Measurements from ENCODE around the gene SYTL2. TPM values are rescaled to one million over a fixed set of nuclear protein-coding genes. Genes with fewer than 3 reads are reported as not detected.
A peak's percentile ranks its signal among the peaks of the same experiment; 100 is the strongest.

Gene SYTL2
- total RNA-seq, 1 donor from 2014 or later = 24.6 TPM

- intact Hi-C loops (cut with DNase I) = no loop called here
- ATAC-seq (no peak), DNase-seq (ENCODE audit: low spot score) (no peak)
Measured at GRCh38 chr11:85828640-85828978, 17.7 kb upstream of the SYTL2 start.

- no peak for DNase-seq (ENCODE audit: low spot score)
- ATAC-seq = peak; percentile 15
- intact Hi-C loops (cut with DNase I) = no loop called here
Measured at GRCh38 chr11:85827748-85828639, 17.1 kb upstream of the SYTL2 start.

GRCh38 chr11:85826116-85826855 is 15.3 kb upstream of the SYTL2 start:
- intact Hi-C loops (cut with DNase I) = no loop called here
- ATAC-seq (peak; percentile 48), DNase-seq (ENCODE audit: low spot score) (no peak)

- ATAC-seq (no peak), DNase-seq (ENCODE audit: low spot score) (no peak)
- intact Hi-C loops (cut with DNase I) = no loop called here
Measured at GRCh38 chr11:85825616-85826015, 14.7 kb upstream of the SYTL2 start.

- intact Hi-C loops (cut with DNase I) = no loop called here
- ATAC-seq (peak; percentile 48), DNase-seq (ENCODE audit: low spot score) (no peak)
Measured at GRCh38 chr11:85823816-85824215, 12.9 kb upstream of the SYTL2 start.

- no peak for DNase-seq (ENCODE audit: low spot score)
- intact Hi-C loops (cut with DNase I) = no loop called here
- ATAC-seq = no peak
Measured at GRCh38 chr11:85822814-85823213, 11.9 kb upstream of the SYTL2 start.

GRCh38 chr11:85821636-85822035 is 10.7 kb upstream of the SYTL2 start:
- intact Hi-C loops (cut with DNase I) = no loop called here
- DNase-seq (ENCODE audit: low spot score) (no peak), ATAC-seq (no peak)

- intact Hi-C loops (cut with DNase I) = no loop called here
- DNase-seq (ENCODE audit: low spot score) (no peak), ATAC-seq (no peak)
Measured at GRCh38 chr11:85819441-85819840, 8.5 kb upstream of the SYTL2 start.

GRCh38 chr11:85815186-85815931 is 4.4 kb upstream of the SYTL2 start:
- DNase-seq (ENCODE audit: low spot score) = no peak
- ATAC-seq = no peak
- intact Hi-C loops (cut with DNase I) = no loop called here

- no peak for DNase-seq (ENCODE audit: low spot score)
- ATAC-seq = no peak
- intact Hi-C loops (cut with DNase I) = no loop called here
Measured at GRCh38 chr11:85813721-85814120, 2.8 kb upstream of the SYTL2 start.

GRCh38 chr11:85811624-85812023 is 683 bp upstream of the SYTL2 start:
- ATAC-seq (no peak), DNase-seq (ENCODE audit: low spot score) (no peak)
- intact Hi-C loops (cut with DNase I) = no loop called here

- intact Hi-C loops (cut with DNase I) = no loop called here
- DNase-seq (ENCODE audit: low spot score) (no peak), ATAC-seq (no peak)
Measured at GRCh38 chr11:85810521-85810870, 445 bp downstream of the SYTL2 start.

GRCh38 chr11:85809863-85810262 is 1.1 kb downstream of the SYTL2 start:
- DNase-seq (ENCODE audit: low spot score) (no peak), ATAC-seq (peak; percentile 7)
- intact Hi-C loops (cut with DNase I) = no loop called here

GRCh38 chr11:85809191-85809590 is 1.8 kb downstream of the SYTL2 start:
- no peak for ATAC-seq
- no peak for DNase-seq (ENCODE audit: low spot score)
- intact Hi-C loops (cut with DNase I) = no loop called here

GRCh38 chr11:85806876-85807275 is 4.1 kb downstream of the SYTL2 start:
- no peak for ATAC-seq
- intact Hi-C loops (cut with DNase I) = no loop called here
- DNase-seq (ENCODE audit: low spot score) = no peak

GRCh38 chr11:85806016-85806415 is 4.9 kb downstream of the SYTL2 start:
- intact Hi-C loops (cut with DNase I) = no loop called here
- no peak for ATAC-seq

GRCh38 chr11:85805387-85805786 is 5.6 kb downstream of the SYTL2 start:
- no peak for DNase-seq (ENCODE audit: low spot score)
- intact Hi-C loops (cut with DNase I) = no loop called here
- no peak for ATAC-seq

More at GRCh38 chr11:85806016-85806415, 4.9 kb downstream of the SYTL2 start:
- DNase-seq (ENCODE audit: low spot score) = no peak

- DNase-seq (ENCODE audit: low spot score) (no peak), ATAC-seq (no peak)
- intact Hi-C loops (cut with DNase I) = no loop called here
Measured at GRCh38 chr11:85803920-85804319, 7.0 kb downstream of the SYTL2 start.

GRCh38 chr11:85803303-85803702 is 7.6 kb downstream of the SYTL2 start:
- ATAC-seq = no peak
- intact Hi-C loops (cut with DNase I) = no loop called here
- DNase-seq (ENCODE audit: low spot score) = no peak

GRCh38 chr11:85801527-85801926 is 9.4 kb downstream of the SYTL2 start:
- DNase-seq (ENCODE audit: low spot score) (no peak), ATAC-seq (no peak)
- intact Hi-C loops (cut with DNase I) = no loop called here
